Stromal cell of bone marrow (primary cell): ENCODE data around the gene HCFC1R1.
"Not testable (repeated sequence)": the region's sequence is repeated elsewhere in the genome, so short reads cannot be mapped to it uniquely, and the experiment has no call there.

Experiments used
- DNase-seq: peaks from one replicate; pipeline ENCODE4 v3.0.0-alpha.2; 2012; ENCODE audit warnings: low read depth

HCFC1R1 gene

GRCh38 chr16:3057181-3058138 lies 33.7 kb upstream of the HCFC1R1 start:
- no peak for DNase-seq

DNA sequence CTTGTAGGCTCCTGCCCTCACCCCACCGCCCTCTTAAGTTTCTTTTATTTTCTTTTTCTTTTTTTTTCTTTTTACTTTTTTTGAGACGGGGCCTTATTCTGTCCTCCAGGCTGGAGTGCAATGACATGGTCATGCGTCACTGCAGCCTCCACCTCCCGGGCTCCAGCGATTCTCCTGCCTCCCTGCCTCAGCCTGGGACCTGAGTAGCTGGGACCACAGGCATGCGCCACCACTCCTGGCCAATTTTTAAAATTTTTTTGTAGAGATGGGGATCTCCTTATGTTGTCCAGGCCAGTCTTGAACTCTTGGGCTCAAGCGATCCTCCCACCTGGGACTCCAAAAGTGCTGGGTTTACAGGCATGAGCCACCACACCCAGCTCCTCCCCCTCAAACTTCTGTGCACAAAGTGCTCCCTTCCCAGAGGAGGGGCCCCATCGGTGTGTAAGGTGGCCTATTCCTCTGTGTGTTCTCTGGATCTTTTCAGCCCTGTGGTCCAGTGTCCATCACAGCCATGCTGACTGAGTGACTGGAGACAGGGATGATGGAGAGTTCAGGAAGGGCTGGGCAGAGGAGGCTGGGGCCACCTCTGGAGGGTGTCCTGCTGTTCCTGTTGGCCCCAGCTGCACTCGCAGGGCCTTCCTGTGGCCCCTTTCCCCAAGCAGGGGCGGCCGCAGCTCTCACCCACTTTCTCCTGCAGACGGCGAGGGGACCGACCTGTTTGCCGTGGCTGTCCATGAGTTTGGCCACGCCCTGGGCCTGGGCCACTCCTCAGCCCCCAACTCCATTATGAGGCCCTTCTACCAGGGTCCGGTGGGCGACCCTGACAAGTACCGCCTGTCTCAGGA lies 32.8 kb upstream of the HCFC1R1 start:
- no peak for DNase-seq

GRCh38 chr16:3055734-3056115 lies 32.0 kb upstream of the HCFC1R1 start:
- not testable (repeated sequence) for DNase-seq

- no peak for DNase-seq
These were observed 31.4 kb upstream of the HCFC1R1 start for GRCh38 chr16:3054965-3055733.

- not testable (repeated sequence) for DNase-seq
These were observed 29.6 kb upstream of the HCFC1R1 start for GRCh38 chr16:3053330-3053710.

DNA sequence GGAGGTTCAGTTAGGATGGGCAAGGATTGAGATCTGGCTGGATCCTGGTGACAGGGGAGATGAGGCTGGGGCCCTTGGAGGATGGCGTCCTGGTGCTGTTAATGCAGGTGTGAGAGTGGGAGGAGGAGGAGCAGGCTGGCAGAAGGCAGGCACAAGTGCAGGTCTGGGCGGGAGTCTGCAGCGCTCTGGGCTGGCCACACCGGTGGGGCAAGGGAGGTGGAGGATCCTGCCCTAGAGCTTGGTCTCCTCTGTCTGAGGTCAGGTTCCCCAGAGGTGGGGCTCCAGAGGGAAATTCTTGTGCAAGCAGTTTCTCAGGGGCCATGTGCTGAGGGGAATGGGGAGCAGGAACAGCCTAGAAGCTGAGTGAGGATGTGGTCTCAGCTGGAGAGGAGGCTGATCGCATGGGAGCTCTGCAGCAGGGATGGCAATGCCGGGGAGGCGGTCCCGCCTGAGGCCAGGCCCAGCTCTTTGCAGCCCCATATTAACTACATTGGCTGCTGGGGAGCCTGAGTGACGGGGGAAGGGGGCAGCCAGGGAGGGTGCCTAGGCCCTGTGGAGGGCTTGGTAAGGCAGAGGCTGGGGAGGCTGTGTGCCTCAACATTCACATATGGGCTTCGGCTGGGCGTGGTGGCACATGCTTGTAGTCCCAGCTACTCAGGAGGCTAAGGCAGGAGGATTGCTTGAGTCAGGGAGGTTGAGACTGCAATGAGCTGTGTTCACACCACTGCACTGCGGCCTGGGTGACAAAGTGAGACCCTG lies 29.0 kb upstream of the HCFC1R1 start:
- not testable (repeated sequence) for DNase-seq

DNA sequence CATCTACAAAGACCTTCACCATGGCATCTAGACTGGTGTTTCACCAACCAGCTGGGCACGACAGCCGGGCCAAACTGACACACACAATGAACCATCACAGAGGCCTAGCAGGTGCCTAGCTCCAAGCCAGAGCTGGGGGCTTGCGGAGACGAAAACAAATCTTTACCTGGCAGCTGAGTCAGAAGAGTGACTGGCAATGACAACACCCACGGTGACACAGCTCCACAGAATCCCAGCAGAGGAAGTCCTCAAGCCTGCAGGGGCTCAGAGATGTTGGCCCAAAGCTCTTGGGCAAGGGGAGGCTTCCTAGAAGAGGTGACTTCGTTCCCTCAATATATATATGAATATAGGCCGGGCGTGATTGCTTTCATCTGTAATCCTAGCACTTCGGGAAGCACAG lies 27.8 kb upstream of the HCFC1R1 start:
- no peak for DNase-seq

DNA sequence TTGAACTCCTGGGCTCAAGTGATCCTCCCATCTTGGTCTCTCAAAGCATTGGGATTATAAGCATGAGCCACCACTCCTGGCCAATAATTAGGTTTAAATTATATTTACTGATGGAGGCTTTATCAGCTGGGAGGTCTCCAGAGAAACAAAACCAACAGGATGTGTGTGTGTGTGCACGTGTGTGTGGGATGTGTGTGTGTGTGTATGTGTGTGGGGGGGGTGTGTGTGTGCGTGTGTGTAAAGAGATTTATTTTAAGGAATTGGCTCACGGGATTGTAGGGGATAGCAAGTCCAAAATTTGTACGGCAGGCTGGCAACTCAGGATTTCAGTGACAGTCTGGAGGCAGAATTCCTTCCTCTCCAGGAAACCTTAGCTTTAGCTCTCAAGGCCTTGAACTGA lies 27.3 kb upstream of the HCFC1R1 start:
- DNase-seq = no peak

GRCh38 chr16:3050487-3050886 lies 26.7 kb upstream of the HCFC1R1 start:
- DNase-seq = no peak

- no peak for DNase-seq
These were observed 26.3 kb upstream of the HCFC1R1 start for GRCh38 chr16:3049921-3050481.

- DNase-seq = no peak
These were observed 23.6 kb upstream of the HCFC1R1 start for GRCh38 chr16:3047387-3047720.

GRCh38 chr16:3046641-3047386 lies 23.1 kb upstream of the HCFC1R1 start:
- no peak for DNase-seq

GRCh38 chr16:3045758-3046640 lies 22.3 kb upstream of the HCFC1R1 start, which contains the start of gene MMP25:
Gene MMP25 (plus strand): TSS chr16:3046561. CDS start chr16:3046918, 357 bp downstream.
- DNase-seq = no peak

- DNase-seq = no peak
These were observed 21.0 kb upstream of the HCFC1R1 start for GRCh38 chr16:3044708-3045107.

DNA sequence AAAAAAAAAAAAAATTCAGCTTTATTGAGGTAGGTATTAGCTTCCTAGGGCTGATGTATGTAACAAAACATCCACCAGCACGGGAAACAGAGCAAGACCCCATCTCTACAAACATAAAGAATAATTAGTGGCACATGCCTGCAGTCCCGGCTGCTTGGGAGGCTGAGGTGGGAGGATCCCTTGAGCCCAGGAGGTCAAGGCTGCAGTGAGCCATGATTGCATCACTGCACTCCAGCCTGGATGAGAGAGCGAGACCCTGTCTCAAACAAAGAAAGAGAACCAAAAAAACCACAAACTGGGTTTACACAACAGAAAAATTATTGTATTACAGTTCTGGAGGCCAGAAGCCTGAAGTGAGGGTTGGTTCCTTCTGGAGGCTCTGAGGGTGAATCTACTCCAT lies 18.6 kb upstream of the HCFC1R1 start:
- DNase-seq = no peak

DNA sequence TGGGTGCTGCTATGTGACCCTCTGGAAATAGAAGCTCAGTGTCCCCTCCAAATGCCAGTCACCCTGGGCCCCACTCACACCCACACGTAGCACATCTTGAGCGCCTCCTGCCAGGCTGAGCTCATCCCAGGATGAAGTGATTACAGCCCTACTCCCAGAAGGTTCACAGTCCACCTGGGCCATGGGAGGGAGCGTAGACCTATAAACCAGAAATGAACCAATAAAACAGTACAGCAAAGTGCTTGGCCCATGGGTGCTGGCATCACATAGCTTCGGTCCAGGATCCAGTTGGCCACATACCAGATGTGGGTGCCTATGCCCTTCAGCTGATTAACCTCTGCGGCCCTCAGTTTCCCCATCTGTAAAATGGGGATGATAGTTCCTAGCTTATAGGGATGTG lies 15.2 kb upstream of the HCFC1R1 start:
- DNase-seq = no peak

GRCh38 chr16:3038256-3038655 lies 14.5 kb upstream of the HCFC1R1 start:
- DNase-seq = no peak

- DNase-seq = no peak
These were observed 13.1 kb upstream of the HCFC1R1 start, which contains the start of gene BICDL2 for GRCh38 chr16:3036726-3037315. Gene BICDL2 (minus strand): TSS chr16:3036944. CDS start chr16:3035496, 1,448 bp downstream.
